ENCODE data around the gene TIMM44.
"Not testable (repeated sequence)": the region's sequence is repeated elsewhere in the genome, so short reads cannot be mapped to it uniquely, and the experiment has no call there.

Gene TIMM44

GRCh38 chr19:7897292-7897691 lies 46.2 kb downstream of the TIMM44 start:
- DNase-seq: no peak

- DNase-seq: no peak
These were observed 47.9 kb downstream of the TIMM44 start for GRCh38 chr19:7895565-7895964.

- DNase-seq: no peak
These were observed 48.7 kb downstream of the TIMM44 start for GRCh38 chr19:7894612-7895309.

- not testable (repeated sequence) for DNase-seq
These were observed 49.9 kb downstream of the TIMM44 start for GRCh38 chr19:7893362-7894101.

GRCh38 chr19:7888826-7889217 lies 54.6 kb downstream of the TIMM44 start:
- DNase-seq: no peak

GRCh38 chr19:7888145-7888825 lies 55.2 kb downstream of the TIMM44 start, which contains the start of gene LRRC8E:
Gene LRRC8E (plus strand): TSS chr19:7888510. CDS start chr19:7895604, 7,094 bp downstream.
- DNase-seq: peak; percentile 49

GRCh38 chr19:7887408-7888144 lies 55.9 kb downstream of the TIMM44 start:
- DNase-seq: no peak

GRCh38 chr19:7885818-7886217 lies 57.6 kb downstream of the TIMM44 start:
- DNase-seq: no peak

- no peak for DNase-seq
These were observed 59.5 kb downstream of the TIMM44 start for GRCh38 chr19:7883796-7884570.

- no peak for DNase-seq
These were observed 60.4 kb downstream of the TIMM44 start for GRCh38 chr19:7883105-7883504.

- no peak for DNase-seq
These were observed 61.6 kb downstream of the TIMM44 start for GRCh38 chr19:7881910-7882309.

GRCh38 chr19:7879836-7880235 lies 63.6 kb downstream of the TIMM44 start:
- DNase-seq: no peak

- no peak for DNase-seq
These were observed 64.2 kb downstream of the TIMM44 start for GRCh38 chr19:7879111-7879807.

GRCh38 chr19:7877249-7877836 lies 66.1 kb downstream of the TIMM44 start:
- DNase-seq: no peak
